ENCODE data around the gene OSBP2.

OSBP2 gene

DNA sequence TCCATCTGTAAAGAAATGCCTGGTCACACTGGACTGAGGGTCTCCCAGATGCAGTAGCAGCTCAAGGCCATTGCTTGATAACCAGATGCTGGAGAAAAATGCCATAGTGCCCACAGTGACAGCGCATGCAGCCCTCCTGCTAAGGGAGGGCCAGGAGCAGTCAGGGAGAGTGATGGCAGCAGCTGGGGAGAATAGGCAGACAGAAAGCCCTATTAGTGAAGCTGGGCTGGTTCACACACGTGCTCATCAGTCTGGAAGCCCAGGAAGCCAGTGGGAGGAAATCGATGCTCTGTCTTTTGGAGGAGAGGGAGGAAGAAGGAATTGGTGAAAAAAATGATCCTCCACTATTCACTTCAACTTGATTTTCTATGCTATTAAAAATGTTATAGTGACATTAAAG lies 82.9 kb downstream of the OSBP2 start:
- TF ChIP-seq CTCF (IDR thresholded peaks at IDR 0.05; ENCODE audit: insufficient read depth, missing control alignments): no peak
- DNase-seq (ENCODE audit: insufficient read length, low spot score) (no peak), FAIRE-seq (no peak)

- FAIRE-seq (no peak), DNase-seq (ENCODE audit: insufficient read length, low spot score) (no peak)
- TF ChIP-seq CTCF (IDR thresholded peaks at IDR 0.05; ENCODE audit: insufficient read depth, missing control alignments): no peak
These were observed 83.6 kb downstream of the OSBP2 start for GRCh38 chr22:30778261-30778660.

- FAIRE-seq (no peak), DNase-seq (ENCODE audit: insufficient read length, low spot score) (no peak)
- TF ChIP-seq CTCF (IDR thresholded peaks at IDR 0.05; ENCODE audit: insufficient read depth, missing control alignments): no peak
These were observed 85.4 kb downstream of the OSBP2 start for GRCh38 chr22:30780026-30780425.

DNA sequence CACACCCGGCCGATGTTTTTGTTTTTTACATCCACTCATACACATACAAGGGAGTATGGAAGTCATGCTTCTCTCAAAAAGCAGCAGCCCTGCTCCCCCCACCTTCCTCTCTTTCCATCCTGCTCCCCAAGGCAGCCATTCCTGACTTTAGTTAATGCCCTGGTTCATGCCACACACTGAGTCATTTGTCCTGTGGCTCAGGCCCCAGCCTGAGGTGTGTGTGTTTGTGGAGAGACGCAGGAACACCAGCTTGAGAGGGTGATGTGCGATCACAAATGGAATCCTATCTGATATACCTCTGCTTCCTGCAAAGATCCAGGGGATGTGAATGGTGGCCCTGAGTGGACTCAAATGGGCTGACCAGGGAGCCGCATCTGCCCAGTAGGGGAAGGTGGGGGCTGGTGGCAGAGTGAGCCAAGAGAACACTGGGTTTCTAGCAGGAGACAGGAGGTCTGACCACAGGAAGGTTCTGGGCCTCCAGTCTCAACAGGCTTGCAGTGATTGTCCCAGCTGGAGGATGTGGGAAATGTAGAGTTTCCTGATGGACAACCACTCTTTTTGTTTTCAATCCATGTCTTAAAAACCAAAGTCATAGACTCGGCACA lies 86.7 kb downstream of the OSBP2 start:
- DNase-seq (ENCODE audit: insufficient read length, low spot score) (no peak), FAIRE-seq (no peak)
- TF ChIP-seq CTCF (IDR thresholded peaks at IDR 0.05; ENCODE audit: insufficient read depth, missing control alignments): no peak

DNA sequence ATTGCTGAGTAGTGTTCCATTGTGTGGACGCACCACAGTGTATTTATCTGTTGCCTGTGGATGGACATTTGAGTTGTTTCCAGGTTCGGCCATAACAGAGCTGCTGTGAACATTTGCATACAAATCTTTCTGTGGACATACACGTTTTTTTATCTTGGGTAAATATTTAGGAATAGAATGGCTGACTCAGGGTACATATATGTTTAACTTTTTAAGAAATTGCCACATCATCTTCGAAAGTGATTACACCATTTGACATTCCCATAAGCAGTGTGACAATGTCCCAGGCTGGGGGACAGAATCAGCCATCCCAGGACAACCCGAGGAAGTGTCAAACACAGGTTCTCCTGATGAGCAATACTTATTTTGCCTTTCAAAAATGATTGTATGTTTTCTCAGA lies 87.9 kb downstream of the OSBP2 start:
- FAIRE-seq (no peak), DNase-seq (ENCODE audit: insufficient read length, low spot score) (no peak)
- TF ChIP-seq CTCF (IDR thresholded peaks at IDR 0.05; ENCODE audit: insufficient read depth, missing control alignments): no peak

GRCh38 chr22:30783021-30783420 lies 88.3 kb downstream of the OSBP2 start:
- TF ChIP-seq CTCF (IDR thresholded peaks at IDR 0.05; ENCODE audit: insufficient read depth, missing control alignments): no peak
- FAIRE-seq (no peak), DNase-seq (ENCODE audit: insufficient read length, low spot score) (no peak)

GRCh38 chr22:30785527-30785926 lies 90.9 kb downstream of the OSBP2 start:
- FAIRE-seq (no peak), DNase-seq (ENCODE audit: insufficient read length, low spot score) (no peak)
- TF ChIP-seq CTCF (IDR thresholded peaks at IDR 0.05; ENCODE audit: insufficient read depth, missing control alignments): no peak
